Ishikawa (cell line): ENCODE data around the gene DPY30.

Source experiments
- CEBPB ChIP-seq: IDR thresholded peaks from 2 replicates; pipeline ENCODE4 v1.6.1; 2012
- CREB1 ChIP-seq: IDR thresholded peaks from 2 replicates; pipeline ENCODE4 v1.6.1; 2012; ENCODE audit warnings: low read depth
- EGR1 ChIP-seq: IDR thresholded peaks from 2 replicates; pipeline ENCODE4 v1.6.1; 2012
- EP300 ChIP-seq: IDR thresholded peaks from 2 replicates; pipeline ENCODE4 v1.6.1; 2012; ENCODE audit warnings: borderline replicate concordance
- FOXM1 ChIP-seq: IDR thresholded peaks from 2 replicates; pipeline ENCODE4 v1.6.1; 2012; ENCODE audit warnings: low read depth, borderline replicate concordance
- MAX ChIP-seq: IDR thresholded peaks from 2 replicates; pipeline ENCODE4 v1.6.1; 2012
- NFIC ChIP-seq: IDR thresholded peaks from 2 replicates; pipeline ENCODE4 v1.6.1; 2012
- RAD21 ChIP-seq: IDR thresholded peaks from 2 replicates; pipeline ENCODE4 v1.6.1; 2012; ENCODE audit warnings: low read depth
- REST ChIP-seq: IDR thresholded peaks from 2 replicates; pipeline ENCODE4 v1.6.1; 2012; ENCODE audit warnings: low read depth, mild to moderate bottlenecking
- TAF1 ChIP-seq: IDR thresholded peaks from 2 replicates; pipeline ENCODE4 v1.6.1; 2012; ENCODE audit warnings: low read depth, mild to moderate bottlenecking
- TCF12 ChIP-seq: IDR thresholded peaks from 2 replicates; pipeline ENCODE4 v1.6.1; 2012; ENCODE audit warnings: low read depth
- TEAD4 ChIP-seq: IDR thresholded peaks from 2 replicates; pipeline ENCODE4 v1.6.1; 2012
- USF1 ChIP-seq: IDR thresholded peaks from 2 replicates; pipeline ENCODE4 v1.6.1; 2012
- YY1 ChIP-seq: IDR thresholded peaks from 2 replicates; pipeline ENCODE4 v1.6.1; 2012; ENCODE audit warnings: low read depth
- ZBTB7A ChIP-seq: IDR thresholded peaks from 2 replicates; pipeline ENCODE4 v1.6.1; 2012; ENCODE audit warnings: low read depth

Gene DPY30

GRCh38 chr2:31996571-31997150 lies 42.9 kb downstream of the DPY30 start:
- TF ChIP-seq CREB1 (no peak), RAD21 (no peak), TAF1 (no peak), EP300 (no peak), NFIC (no peak), REST (no peak), FOXM1 (no peak), CEBPB (no peak), MAX (no peak), YY1 (no peak), ZBTB7A (no peak), TCF12 (no peak), USF1 (no peak), TEAD4 (no peak)

- TF ChIP-seq YY1 (no peak), RAD21 (no peak), REST (no peak), TCF12 (no peak), CEBPB (no peak), ZBTB7A (no peak), EGR1 (no peak), CREB1 (no peak), USF1 (no peak), FOXM1 (no peak), EP300 (no peak), NFIC (no peak), MAX (no peak), TEAD4 (no peak), TAF1 (no peak)
Measured at GRCh38 chr2:31992934-31993333, 46.7 kb downstream of the DPY30 start.

GRCh38 chr2:31992025-31992579 lies 47.5 kb downstream of the DPY30 start:
- TF ChIP-seq TEAD4: no peak
- no peak for TF ChIP-seq FOXM1
- TF ChIP-seq USF1: no peak
- no peak for TF ChIP-seq CREB1
- no peak for TF ChIP-seq TCF12
- TF ChIP-seq CEBPB: no peak
- TF ChIP-seq RAD21: no peak
- TF ChIP-seq TAF1: no peak
- TF ChIP-seq ZBTB7A: no peak
- TF ChIP-seq REST: no peak
- TF ChIP-seq NFIC: no peak
- TF ChIP-seq EP300: no peak

- TF ChIP-seq TCF12 (no peak), FOXM1 (no peak)
Measured at GRCh38 chr2:31989946-31990345, 49.7 kb downstream of the DPY30 start.
